DMS79 (cell line): Measurements from ENCODE around the gene ADRA2B.

Source experiments
- DNase-seq: peaks from one replicate; lab custom pipeline; 2025; lab: John Stamatoyannopoulos, UW

ADRA2B gene

DNA sequence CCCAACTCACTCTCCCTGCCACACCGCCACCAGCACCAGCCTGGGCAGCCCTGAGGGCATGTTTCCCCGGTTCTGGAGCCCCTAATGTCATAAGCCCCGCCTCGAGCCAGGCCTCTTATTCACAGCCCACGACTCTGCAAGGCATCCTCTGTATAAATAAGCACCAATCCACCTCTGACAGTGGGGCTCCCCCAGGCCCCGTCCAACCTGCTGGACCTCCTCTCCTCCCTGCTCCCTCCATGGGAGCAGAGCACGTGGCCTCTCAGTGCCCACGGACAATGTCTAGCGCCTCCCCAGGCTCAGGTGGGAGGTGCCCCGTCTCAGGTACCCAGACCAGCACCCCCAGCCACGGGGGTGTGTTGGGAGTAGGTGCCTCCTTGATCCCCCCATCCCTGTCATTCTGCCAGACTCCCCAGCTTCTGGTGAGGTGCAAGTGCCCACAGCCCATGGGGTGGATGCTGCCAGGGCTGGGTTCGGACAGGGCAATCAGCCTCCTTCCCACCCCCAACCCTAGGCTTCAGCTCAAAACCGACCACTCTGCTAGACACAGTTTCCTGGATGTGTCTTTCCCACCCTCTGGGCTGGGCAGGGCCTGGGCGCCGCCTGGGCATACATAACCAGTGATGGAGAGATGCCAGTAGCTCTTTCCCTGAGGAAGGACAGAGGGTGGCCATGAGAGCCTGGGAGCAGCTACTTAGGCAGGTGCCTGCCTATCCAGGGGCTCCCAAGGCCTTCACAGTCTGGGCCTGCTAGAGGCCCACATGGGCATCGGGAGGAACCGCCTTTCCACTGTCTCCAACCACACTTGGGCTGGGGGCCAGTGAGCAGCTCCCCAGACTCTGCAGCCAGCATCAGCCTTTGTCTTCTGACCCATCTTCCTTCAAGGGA, 1.6 kb upstream of the ADRA2B start:
- no peak for DNase-seq

DNA sequence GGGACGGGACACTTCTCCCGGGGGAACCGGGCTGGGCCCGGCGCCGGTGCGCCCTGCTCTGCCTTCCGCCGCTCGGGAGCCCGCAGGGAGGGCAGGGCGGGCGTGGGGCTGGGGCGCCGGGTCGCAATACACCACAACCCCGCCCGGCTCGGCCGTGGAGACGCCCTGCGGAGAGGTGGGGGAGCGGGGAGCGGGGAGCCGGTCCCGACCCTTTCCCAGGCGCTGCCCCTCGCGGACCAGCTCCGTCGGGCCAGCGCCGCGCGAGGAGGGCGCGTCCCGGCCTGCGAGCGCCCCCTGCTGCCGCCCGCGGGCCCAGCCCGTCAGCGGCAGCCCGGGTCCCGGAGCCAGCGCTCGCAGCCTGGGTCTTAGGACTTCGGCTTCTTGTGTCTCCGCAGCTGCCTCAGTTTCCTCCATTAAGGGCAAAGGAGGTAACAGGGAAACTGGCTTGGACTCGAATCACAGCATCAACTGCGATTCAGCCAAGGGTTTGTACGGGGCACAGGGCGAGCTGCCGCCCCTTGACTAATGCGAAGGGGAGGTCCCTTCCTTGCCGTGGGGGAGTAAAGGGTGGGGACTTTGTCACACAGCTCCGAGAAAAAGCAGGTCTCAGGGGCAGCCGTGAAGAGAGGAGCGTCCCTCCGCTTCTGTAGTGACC, 635 bp upstream of the ADRA2B start:
- no peak for DNase-seq

DNA sequence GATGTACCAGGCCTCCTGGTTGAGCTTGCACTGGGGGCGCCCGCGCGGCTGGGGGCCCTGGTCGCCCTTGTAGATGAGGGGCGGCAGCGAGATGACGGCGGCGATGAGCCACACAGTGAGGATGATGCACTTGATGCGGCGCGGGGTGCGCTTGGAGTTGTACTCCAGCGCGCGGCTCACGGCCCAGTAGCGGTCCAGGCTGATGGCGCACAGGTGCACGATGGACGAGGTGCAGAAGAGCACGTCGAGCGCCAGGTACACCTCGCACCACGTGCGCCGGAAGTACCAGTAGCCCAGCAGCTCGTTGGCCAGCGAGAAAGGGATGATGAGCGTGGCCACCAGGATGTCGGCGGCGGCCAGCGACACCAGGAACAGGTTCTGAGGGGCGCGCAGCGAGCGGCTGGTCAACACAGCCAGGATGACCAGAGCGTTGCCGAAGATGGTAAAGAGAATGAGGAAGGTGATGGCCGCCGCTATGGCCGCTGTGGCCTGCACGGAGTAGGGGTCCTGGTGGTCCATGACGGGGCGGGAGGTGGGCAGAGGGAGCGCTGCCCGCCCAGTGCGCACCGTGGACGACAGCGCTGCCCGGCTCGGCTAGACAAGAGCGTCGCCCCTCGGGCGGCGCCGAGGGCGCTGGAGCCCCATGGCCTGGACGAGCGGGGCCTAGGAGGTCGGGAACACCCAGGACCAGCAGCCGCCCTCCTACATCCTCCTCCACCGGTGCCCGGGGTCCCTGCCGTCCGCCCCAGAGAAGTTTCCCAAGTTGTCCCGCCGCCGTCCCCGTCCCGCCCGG, 544 bp downstream of the ADRA2B start:
- no peak for DNase-seq

DNA sequence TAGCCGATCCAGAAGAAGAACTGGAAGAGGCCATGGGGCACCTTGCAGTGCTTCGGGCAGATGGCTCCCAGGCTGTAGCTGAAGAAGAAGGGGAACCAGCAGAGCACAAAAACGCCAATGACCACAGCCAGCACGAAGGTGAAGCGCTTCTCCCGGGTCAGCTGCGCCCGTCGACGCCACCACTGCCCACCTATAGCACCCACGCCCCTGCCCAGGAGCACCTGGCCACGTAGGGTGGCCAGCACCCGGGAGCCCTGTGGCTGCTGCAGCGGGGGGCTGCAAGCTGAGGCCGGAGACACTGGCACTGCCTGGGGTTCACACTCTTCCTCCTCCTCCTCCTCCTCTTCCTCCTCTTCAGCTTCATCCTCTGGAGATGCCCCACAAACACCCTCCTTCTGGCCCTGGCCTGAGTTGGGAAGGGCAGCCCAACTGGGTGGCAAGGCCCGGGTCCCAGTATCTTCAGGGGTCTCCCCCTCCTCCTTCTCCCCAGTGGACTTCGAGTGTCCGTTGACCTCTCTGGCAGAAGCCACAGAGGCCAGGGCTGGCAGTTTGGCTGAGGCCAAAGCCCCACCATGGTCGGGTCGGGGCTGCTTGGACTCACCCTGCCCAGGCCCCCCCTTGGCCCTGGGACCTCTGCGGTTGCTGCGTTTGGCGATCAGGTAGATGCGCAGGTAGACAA, 1.3 kb downstream of the ADRA2B start:
- no peak for DNase-seq

DNA sequence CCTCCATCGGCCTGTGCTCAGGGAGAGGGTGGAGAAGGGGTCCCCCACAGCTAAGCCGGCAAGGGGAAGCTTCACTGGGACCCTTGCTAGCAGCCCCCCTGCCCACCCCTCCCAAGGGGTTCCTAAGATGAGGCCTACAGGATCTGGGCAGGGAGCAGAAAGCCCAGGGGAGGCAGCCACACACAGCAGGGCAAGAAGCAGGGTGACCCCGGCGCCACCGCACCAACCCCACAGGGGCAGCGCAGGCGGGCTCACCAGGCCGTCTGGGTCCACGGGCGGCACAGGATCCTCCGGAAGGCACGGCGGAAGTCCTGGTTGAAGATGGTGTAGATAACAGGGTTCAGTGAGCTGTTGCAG, 1.8 kb downstream of the ADRA2B start:
- no peak for DNase-seq

DNA sequence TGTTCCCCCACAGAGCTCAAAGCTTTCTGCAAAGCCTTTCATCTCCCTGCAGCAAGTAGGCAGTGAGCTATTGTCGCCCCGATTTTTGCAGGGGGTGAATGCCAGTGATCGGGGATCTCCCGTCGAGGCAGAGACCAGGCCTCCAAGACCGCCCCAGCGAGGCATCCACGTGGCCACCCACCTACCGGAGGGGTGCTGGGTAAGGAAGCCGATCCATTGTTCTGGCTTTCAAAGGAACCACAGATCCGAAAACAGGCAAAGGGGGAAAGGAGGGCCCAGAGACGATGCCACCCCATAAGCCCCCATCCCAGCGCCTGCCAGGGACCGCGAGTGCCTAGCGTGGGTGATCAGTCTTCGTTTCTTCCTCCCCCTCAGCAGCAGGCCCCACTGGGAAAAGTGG, 2.4 kb downstream of the ADRA2B start:
- no peak for DNase-seq

DNA sequence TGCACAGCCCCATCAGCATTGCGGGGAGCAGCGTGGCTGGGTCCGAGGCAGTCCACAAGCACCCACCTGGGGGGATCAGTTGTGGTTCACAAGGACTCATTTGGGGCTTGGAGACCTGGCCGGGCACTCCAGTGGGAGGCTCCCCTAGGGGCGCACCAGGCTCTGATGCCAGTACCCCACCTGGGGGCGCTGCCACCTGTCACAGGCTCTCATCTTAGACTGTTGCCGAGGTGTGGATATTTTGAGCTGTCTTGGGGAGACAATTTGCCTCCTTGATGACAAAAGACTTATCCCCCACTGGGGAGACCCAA, 3.0 kb downstream of the ADRA2B start:
- no peak for DNase-seq

DNA sequence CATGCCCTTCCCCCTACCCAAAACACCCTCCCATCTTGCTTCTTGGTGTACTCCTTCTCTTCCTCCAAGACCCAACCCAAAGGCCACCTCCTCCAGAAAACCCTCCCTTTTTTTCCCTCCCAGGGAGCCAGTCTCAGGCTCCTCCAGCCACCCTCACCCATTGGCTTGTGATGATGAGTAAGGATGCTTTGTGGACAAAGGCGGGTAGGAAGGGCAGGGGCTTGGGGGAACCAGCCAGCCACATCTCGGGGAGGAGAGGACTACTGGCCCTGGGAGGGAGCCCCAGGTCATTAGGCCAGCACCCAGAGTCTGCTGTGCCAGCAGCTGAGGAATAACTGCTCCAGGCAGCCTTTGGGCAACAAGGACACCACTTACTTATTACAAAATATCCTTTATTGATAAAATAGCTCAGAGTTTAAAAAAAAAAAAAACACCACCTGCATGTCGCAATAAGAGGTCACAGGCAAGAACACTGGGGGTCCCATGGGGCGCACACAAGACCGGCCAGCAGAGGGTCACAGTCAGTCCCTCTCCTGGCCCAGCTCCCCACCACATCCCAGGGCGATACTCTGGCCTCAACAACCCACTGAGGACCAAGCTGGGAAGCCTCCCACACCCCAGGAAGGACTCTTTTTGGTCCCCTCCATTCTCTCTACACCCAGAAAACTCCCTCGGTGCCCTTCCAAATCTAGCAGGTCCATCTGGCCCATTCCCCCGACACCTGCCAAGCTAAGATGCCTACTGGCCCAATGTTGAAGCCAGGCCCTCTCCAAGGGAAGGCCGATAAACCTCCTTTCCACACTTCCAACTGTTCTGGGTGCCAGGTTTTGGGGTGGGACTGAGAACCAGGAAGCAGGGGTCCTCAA, 3.6 kb downstream of the ADRA2B start:
- no peak for DNase-seq

DNA sequence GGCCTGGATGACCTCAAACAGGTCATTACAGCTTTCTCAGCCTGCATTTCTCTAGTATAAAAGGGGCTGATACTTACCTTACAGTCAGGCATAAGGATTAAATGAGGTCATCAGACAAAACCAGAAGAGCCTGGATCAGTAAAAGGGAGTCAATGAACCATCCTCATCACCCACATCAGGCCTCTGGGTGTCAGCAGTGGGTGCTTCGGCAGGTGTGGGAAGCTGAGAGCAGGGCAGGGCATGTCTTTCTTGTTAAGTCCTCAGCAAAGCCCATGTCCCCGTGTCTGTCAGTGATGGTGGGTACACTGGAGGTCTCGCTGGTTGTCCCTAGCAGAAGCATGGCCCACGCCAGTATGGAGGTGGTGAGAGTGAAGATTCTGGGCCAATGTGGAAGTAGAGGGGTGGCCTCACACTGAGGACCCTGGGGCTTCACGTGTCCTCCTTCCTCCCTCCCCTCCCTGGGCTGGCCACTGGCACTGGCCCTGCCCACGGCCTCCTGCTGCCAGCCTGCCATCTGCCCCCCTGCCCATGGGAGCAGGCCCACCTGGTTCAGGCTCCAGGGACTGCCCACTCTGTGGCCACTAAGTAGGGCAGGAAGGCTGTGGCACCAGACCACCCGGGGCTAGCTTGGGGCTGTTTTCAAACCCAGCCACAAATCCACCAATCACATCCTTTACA, 4.4 kb downstream of the ADRA2B start:
- DNase-seq: no peak

DNA sequence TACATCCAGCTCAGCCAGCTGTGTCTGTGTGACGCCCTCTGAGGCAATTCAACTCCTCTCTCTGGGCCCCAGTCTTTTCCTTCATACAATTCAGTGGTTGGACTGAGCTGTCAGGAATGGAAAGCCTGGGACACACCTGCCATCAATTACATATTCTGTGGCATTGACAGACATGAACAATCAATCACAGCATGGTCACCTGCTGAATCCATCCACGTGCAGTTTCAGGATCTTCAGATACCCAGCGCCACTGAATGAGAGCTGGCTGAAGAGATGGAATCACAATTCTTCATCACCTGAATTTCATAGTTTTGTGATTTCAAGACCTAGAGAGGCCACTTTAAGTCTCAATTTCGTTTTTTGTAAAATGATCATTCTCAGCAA, 5.1 kb downstream of the ADRA2B start:
- DNase-seq: no peak

DNA sequence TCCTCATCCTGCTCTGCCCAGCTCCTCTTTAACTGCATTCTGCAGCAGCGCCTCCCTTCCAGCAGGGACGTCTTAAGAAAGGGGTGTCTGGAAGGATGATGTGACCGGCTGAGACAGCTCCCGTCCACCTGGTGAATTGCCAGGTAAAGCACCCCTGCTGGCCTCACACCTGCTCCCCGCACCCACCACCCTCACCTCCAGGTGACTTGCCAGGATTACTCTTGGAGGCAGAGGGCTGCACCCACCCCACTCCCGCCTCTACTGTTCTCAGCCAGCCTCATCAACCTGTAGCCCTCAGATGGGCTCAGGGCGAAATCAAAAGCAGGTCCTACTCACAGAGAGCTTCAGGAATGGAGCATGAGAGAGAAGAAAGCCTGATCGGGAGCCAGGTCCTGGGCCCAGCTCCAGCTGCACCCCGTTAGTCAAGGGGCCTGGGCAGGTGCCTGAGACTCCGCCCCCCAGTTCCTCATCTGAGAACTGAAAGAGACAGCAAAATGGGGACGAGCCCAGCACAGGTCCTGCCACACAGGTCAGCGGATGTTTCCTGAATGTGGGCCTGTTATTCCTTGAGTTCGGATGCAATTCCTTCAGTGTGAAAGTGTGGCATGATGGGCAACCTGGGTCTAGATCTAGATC, 5.6 kb downstream of the ADRA2B start:
- no peak for DNase-seq

DNA sequence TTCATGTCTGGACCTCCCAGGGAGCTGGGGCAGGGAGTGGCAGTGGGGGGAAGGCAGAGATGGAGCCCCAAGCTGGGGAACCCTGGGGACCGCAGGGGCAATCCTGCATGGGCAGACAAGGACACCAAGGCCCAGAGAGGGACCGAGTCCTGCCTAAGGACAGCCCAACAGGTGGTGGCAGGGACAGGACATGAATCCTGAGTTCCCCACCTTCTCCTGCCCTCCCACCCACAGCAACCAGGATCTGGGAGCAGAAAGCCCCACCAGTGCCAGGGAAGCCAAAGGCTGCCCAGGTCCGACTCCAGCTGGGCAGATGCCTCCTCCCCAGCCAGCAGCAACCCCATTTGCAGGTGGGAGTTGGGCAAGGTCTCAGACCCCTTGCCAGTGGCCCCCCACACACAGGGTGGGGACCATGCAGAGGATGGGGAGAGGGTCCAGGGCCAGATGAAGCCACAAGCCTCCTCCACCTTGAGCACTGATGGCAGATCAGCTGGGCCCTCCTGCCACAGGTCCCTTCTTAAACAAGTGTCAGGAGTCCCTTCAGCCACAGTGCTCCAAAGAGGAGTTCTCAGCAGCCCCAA, 6.3 kb downstream of the ADRA2B start:
- DNase-seq: no peak

DNA sequence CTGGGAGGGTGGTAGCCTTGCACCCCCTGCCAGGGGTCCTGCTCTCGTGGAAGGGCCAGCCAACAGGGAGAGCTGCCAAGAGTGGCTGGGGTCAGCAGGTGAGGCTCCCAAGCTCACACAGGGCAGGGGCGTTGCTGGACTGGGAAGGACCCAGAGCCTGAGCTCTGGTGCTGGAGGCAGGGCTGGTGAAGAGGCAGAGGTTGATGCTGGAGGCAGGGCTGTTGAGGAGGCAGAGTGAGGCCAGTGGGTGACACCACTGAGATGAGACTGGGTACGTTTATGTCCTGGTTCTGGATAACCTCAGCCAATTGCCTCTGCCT, 7.0 kb downstream of the ADRA2B start:
- DNase-seq: no peak

DNA sequence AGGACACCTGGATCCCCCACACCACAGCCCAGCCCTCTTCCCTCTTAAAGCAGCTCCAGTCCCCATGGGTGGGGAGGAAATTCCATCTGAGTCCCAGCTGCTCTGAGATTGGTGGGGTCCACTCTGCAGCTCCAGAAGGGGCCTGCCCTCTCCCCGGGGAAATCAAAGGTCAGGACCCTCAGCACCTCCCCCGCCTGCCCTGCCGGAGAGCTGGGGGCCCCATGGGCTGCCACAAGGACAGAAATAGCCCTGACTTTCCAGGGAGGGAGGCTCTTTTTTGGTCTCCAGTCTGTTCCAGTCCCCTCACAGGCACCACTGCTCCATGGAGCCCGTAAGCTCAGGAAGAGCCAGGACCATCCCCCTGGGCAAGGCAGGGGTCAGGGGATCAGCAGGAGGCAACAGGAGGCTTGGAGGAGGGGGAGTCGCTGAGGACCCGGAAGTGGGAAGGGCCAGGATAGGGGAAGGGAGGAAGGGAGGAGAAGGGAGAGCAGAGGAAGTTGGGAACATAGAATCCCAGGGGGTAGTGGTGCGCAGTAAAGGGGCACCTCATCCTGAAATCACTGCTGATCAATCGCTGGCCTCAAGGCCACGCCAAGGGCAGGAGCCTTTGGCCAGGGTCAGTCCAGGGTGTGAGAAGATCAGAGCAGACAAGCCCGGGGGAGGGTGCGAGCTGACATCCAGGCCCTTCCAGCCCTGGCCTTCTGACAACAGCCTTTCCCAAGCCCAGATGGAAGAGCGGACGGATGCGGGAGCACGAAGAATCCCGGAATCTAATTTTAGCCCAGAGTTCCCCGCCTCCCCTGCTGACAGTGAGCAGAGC, 7.6 kb downstream of the ADRA2B start:
- no peak for DNase-seq

DNA sequence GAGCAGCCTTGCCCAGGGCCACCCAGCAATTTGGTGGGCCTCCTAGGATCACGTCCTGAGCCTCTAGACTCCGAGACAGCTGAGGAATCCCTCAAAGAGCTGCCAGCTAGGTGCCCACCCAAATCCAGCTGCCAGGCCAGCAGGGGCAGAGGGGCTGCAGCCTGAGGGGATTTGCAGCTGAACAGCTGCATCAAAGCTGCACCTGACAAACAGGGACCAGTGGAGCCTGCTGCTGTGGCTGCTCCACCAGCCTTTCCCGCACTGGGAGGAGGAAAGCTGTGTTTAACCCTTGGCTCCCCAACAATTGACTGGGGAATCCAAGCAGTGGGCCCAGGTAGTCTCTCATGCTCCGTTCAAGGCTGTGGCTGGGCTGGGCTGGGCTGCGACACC, 8.2 kb downstream of the ADRA2B start:
- no peak for DNase-seq

DNA sequence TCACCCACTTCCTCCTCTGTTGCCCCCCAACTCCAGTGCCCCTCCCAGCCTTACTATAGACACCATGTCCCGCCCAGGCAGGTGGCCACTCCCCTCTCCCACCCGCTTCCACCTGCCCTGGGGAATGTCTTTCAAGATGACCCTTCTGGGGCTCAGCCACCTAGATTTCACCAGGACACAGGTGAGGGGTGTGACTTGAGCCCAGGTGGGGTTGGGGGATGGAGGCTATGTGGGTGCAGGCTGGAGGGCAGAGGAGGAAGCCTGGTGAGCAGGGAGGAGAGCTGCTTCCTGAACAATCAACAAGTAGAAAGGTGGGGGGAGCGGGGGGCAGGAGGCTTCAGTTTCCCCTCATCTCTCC, 8.7 kb downstream of the ADRA2B start:
- DNase-seq: no peak

DNA sequence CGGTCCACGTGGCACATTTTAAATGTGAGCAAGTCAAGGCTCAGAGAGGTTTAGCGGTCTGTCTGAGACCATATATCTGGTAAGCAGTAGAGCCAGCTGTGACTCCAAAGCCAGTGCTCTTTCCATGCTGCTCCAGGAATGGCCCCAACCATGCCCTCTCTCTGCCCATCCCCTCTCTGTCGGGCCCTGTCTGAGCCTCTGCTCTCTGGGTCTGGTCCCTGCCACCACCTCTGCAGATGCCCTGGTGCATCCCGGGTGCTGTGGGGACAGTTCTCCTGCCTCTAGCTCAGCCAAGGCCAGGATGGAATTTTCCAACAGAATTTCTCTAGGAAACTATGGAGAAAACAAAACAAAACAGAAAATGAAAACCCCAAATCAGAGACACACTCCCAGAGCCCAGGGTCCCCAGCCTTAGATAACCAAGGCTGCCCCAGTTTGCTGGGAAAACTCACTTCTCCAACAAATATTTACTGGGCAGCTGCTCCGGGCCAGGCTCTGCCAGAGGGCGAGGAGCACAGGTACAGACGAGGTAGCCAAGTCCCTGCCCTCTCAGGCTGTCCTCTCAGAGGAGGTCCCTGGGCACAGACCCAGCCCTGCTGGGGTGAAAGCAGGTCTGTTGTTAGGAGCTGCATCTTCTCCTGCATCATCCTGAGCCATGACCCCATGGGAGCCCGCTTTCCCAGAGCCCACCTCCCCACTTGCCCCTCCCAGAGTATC, 9.2 kb downstream of the ADRA2B start:
- no peak for DNase-seq

DNA sequence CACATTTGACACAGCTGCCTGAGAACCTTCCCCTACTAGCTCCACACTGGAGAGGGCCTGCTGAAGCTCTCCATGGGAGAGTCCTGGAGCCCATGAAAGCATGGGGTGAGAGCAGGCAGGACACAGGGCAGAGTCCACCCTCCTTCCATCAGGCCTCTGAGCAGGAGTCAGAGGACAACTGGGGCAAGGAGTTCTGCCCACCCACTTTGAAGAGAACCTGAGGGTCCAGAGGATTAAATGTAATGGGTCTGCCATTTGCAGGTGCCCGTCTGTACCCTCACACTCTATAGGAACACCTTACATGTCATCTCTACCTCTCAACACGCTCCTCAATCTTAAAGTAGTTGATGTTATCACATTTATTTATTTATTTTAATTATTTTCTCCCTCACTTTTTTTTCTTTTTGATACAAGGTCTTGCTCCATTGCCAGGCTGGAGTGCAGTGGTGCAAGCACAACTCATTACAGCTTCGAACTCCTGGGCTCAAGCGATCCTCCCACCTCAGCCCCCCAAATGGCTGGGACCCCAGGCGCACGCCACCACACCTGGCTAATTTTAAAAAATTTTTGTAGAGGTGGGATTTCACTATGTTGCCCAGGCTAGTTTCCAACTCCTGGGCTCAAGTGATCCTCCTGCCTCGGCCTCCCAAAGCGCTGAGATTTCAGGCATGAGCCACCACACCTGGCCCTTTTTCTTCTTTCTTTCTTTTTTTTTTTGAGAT, 10.2 kb downstream of the ADRA2B start:
- no peak for DNase-seq
